ENCODE measurements around the gene TCF3.

DNA sequence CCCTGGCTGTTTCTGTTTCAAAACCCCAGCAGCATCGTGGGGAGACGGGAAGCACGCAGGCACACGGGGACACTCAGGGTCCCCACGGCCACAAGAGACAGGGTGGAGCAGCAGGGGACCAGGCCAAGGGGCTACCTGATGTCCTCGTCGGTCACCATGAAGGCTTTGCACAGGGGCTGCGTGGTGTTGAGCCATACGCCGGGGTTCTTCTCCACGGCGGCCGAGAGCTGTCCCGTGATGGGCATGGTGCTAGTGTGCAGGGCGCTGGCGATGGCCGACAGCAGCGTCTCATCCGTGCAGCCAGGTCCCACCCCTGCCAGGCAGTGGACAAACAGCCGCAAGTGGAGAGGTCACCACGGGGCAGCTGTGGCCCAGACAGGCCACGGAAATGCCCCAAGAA is 71.5 kb downstream of the TCF3 start:
- TF ChIP-seq GATA3 (IDR thresholded peaks at IDR 0.05; ENCODE audit: low read depth, low read length) (no peak), GATA2 (IDR thresholded peaks at IDR 0.05; ENCODE audit: low read depth, low read length) (no peak)

Measured in SH-SY5Y (cell line).